ENCODE measurements around the gene NOP16. TPM values are rescaled to one million over a fixed set of nuclear protein-coding genes. Genes with fewer than 3 reads are reported as not detected.

The NOP16 gene
- total and polyA plus RNA-seq, 2 of the 13 experiments (the other 11 are each of a cell fraction or from before 2014, with no cell fraction given) = 43.3 to 48.4 TPM

DNA sequence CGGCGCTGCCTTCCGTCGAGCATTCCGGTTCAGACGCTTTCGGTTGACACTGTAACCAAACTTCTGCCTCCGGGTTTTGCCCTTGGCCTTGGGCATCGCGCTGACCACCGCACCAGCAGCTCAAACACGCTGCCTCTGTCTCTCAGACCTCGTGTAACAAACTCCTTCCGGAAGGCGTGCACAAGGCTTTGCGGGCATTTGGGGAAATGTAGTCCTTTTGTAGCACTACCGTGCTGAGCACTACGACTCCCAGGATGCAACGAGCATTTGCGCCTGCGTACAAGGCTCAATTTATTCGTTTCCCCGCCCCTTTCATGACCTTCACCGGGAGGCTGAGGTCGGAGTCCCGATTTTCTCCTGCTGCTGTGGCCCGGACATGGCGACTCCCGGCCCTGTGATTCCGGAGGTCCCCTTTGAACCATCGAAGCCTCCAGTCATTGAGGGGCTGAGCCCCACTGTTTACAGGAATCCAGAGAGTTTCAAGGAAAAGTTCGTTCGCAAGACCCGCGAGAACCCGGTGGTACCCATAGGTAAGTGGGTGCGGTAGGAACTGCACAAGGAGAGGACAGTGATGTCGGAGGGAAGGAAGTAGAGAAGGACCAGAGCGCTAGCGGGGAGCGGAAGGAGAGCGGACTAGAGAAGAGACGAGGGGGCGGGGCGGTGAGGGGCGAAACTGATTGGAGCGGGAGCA lies at the start of gene NOP16, which contains the start of gene HIGD2A (continued):
- TF ChIP-seq, protein P1, sequence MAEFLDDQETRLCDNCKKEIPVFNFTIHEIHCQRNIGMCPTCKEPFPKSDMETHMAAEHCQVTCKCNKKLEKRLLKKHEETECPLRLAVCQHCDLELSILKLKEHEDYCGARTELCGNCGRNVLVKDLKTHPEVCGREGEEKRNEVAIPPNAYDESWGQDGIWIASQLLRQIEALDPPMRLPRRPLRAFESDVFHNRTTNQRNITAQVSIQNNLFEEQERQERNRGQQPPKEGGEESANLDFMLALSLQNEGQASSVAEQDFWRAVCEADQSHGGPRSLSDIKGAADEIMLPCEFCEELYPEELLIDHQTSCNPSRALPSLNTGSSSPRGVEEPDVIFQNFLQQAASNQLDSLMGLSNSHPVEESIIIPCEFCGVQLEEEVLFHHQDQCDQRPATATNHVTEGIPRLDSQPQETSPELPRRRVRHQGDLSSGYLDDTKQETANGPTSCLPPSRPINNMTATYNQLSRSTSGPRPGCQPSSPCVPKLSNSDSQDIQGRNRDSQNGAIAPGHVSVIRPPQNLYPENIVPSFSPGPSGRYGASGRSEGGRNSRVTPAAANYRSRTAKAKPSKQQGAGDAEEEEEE (CRISPR knock-in tag; IDR thresholded peaks at IDR 0.05; ENCODE audit: borderline replicate concordance) = no peak; the same call in 1 of the 2 replicates
- TF ChIP-seq, protein P2, sequence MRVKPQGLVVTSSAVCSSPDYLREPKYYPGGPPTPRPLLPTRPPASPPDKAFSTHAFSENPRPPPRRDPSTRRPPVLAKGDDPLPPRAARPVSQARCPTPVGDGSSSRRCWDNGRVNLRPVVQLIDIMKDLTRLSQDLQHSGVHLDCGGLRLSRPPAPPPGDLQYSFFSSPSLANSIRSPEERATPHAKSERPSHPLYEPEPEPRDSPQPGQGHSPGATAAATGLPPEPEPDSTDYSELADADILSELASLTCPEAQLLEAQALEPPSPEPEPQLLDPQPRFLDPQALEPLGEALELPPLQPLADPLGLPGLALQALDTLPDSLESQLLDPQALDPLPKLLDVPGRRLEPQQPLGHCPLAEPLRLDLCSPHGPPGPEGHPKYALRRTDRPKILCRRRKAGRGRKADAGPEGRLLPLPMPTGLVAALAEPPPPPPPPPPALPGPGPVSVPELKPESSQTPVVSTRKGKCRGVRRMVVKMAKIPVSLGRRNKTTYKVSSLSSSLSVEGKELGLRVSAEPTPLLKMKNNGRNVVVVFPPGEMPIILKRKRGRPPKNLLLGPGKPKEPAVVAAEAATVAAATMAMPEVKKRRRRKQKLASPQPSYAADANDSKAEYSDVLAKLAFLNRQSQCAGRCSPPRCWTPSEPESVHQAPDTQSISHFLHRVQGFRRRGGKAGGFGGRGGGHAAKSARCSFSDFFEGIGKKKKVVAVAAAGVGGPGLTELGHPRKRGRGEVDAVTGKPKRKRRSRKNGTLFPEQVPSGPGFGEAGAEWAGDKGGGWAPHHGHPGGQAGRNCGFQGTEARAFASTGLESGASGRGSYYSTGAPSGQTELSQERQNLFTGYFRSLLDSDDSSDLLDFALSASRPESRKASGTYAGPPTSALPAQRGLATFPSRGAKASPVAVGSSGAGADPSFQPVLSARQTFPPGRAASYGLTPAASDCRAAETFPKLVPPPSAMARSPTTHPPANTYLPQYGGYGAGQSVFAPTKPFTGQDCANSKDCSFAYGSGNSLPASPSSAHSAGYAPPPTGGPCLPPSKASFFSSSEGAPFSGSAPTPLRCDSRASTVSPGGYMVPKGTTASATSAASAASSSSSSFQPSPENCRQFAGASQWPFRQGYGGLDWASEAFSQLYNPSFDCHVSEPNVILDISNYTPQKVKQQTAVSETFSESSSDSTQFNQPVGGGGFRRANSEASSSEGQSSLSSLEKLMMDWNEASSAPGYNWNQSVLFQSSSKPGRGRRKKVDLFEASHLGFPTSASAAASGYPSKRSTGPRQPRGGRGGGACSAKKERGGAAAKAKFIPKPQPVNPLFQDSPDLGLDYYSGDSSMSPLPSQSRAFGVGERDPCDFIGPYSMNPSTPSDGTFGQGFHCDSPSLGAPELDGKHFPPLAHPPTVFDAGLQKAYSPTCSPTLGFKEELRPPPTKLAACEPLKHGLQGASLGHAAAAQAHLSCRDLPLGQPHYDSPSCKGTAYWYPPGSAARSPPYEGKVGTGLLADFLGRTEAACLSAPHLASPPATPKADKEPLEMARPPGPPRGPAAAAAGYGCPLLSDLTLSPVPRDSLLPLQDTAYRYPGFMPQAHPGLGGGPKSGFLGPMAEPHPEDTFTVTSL (CRISPR knock-in tag; IDR thresholded peaks at IDR 0.05; ENCODE audit: borderline replicate concordance) = peak; percentile 65; the same call in 1 of the 2 replicates
- TF ChIP-seq SCMH1 (CRISPR knock-in tag; IDR thresholded peaks at IDR 0.05; ENCODE audit: borderline replicate concordance) = no peak
- TF ChIP-seq KLF11 (CRISPR knock-in tag; IDR thresholded peaks at IDR 0.05) = peak; percentile 82
- TF ChIP-seq, protein P3, sequence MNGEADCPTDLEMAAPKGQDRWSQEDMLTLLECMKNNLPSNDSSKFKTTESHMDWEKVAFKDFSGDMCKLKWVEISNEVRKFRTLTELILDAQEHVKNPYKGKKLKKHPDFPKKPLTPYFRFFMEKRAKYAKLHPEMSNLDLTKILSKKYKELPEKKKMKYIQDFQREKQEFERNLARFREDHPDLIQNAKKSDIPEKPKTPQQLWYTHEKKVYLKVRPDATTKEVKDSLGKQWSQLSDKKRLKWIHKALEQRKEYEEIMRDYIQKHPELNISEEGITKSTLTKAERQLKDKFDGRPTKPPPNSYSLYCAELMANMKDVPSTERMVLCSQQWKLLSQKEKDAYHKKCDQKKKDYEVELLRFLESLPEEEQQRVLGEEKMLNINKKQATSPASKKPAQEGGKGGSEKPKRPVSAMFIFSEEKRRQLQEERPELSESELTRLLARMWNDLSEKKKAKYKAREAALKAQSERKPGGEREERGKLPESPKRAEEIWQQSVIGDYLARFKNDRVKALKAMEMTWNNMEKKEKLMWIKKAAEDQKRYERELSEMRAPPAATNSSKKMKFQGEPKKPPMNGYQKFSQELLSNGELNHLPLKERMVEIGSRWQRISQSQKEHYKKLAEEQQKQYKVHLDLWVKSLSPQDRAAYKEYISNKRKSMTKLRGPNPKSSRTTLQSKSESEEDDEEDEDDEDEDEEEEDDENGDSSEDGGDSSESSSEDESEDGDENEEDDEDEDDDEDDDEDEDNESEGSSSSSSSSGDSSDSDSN (CRISPR knock-in tag; IDR thresholded peaks at IDR 0.05) = no peak
- no peak; the same call in 1 of the 2 replicates for TF ChIP-seq KAT7 (CRISPR knock-in tag; IDR thresholded peaks at IDR 0.05; ENCODE audit: borderline replicate concordance)
- TF ChIP-seq KDM2A (CRISPR knock-in tag; IDR thresholded peaks at IDR 0.05; ENCODE audit: borderline replicate concordance, low read depth) = peak; percentile 90
- TF ChIP-seq ZNF263 (CRISPR knock-in tag; IDR thresholded peaks at IDR 0.05) = no peak
- TF ChIP-seq ZFP62 (CRISPR knock-in tag; IDR thresholded peaks at IDR 0.05) = no peak
- no peak for TF ChIP-seq WIZ (CRISPR knock-in tag; IDR thresholded peaks at IDR 0.05)
- TF ChIP-seq, protein P4, sequence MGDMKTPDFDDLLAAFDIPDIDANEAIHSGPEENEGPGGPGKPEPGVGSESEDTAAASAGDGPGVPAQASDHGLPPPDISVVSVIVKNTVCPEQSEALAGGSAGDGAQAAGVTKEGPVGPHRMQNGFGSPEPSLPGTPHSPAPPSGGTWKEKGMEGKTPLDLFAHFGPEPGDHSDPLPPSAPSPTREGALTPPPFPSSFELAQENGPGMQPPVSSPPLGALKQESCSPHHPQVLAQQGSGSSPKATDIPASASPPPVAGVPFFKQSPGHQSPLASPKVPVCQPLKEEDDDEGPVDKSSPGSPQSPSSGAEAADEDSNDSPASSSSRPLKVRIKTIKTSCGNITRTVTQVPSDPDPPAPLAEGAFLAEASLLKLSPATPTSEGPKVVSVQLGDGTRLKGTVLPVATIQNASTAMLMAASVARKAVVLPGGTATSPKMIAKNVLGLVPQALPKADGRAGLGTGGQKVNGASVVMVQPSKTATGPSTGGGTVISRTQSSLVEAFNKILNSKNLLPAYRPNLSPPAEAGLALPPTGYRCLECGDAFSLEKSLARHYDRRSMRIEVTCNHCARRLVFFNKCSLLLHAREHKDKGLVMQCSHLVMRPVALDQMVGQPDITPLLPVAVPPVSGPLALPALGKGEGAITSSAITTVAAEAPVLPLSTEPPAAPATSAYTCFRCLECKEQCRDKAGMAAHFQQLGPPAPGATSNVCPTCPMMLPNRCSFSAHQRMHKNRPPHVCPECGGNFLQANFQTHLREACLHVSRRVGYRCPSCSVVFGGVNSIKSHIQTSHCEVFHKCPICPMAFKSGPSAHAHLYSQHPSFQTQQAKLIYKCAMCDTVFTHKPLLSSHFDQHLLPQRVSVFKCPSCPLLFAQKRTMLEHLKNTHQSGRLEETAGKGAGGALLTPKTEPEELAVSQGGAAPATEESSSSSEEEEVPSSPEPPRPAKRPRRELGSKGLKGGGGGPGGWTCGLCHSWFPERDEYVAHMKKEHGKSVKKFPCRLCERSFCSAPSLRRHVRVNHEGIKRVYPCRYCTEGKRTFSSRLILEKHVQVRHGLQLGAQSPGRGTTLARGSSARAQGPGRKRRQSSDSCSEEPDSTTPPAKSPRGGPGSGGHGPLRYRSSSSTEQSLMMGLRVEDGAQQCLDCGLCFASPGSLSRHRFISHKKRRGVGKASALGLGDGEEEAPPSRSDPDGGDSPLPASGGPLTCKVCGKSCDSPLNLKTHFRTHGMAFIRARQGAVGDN (CRISPR knock-in tag; IDR thresholded peaks at IDR 0.05) = peak; percentile 97
